ENCODE measurements around the gene CLDN24. TPM values are rescaled to one million over a fixed set of nuclear protein-coding genes. Genes with fewer than 3 reads are reported as not detected.

Gene CLDN24
- not detected for total RNA-seq

DNA sequence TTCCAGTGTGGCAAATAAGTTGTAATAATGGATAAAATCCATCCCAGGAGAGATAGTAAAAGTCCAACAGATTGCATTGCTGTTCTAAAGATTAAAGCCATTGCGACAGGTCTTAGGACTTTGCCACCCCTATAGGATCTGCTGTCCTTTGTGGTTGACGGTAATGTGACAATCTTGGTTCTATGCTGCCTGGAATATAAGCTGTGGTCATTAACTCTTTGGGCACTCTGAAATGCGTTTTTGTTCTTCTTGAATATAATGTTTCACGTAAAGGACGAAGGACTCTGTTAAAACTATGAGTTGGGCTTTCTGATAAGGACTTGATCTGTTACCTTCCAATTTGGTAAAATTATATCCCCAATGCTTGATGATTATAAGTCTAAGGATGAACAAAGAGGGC lies at the start of gene CLDN24:
Gene CLDN24 (minus strand): TSS at position 101 of the 400 bp plus-strand sequence. CDS start 0 bp downstream, at position 101.
- no peak within 1 kb of the TSS for H3K4me3 Mint-ChIP-seq
- peaks cover 20% of the 10 kb centered on the region for H3K4me1 Mint-ChIP-seq (ENCODE audit: low read depth)
- no peaks in the 10 kb centered on the region for H3K36me3 Mint-ChIP-seq (ENCODE audit: insufficient read depth)
- no peaks in the 10 kb centered on the region for H3K27me3 Mint-ChIP-seq (ENCODE audit: low read depth)
- no peak for DNase-seq
- no peaks in the 10 kb centered on the region for H3K9me3 Mint-ChIP-seq
- ATAC-seq, result no peak

DNA sequence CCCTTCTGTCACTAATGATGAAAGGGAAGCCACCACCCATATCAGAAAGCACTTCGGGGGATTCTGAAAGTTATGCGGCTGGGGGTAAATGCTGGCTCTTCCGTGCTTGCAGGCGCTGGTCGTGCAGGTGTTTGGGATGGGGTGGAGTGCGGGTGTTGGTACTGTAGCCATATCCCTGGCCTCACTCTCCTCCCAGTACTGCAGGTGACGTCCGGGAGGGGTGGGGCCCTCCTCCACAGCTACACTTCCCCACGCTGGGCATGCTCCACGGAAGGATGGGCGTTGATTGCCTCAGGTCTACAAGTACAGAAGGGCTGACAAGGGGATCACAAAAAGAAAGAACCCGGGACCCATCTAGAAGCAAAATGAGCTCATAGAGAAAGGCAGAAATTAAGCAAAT lies 48.6 kb upstream of the CLDN24 start:
- Mint-ChIP-seq H3K4me3 (no peak overlapping the region), H3K36me3 (ENCODE audit: insufficient read depth) (no peaks in the 10 kb centered on the region)
- ATAC-seq, result no peak

DNA sequence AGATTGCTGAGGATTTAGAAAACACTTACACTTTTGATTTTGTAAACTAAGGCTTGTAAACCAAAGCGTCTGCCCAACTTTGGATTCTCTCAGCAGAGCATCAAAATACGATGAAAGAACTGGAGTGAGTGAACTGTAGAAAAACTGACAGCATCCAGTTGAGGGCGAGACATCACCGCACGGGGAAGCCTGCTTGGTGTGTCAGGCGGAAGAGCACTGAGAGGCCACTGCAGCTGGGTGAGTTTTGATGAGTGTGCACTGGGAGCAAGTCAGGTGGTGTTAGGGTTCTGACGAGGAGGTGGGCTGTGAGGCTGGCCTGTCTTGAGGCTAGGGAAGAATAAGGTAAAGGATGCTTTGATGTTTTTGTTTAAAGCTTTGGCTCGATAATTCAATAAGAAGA lies 46.8 kb upstream of the CLDN24 start:
- Mint-ChIP-seq H3K4me3 (no peak overlapping the region), H3K36me3 (ENCODE audit: insufficient read depth) (no peaks in the 10 kb centered on the region), H3K27me3 (ENCODE audit: low read depth) (no peaks in the 10 kb centered on the region)

More for the DNA sequence above, 48.6 kb upstream of the CLDN24 start:
- H3K27me3 Mint-ChIP-seq (ENCODE audit: low read depth), result peaks cover 2% of the 10 kb centered on the region
- no peaks in the 10 kb centered on the region for H3K4me1 Mint-ChIP-seq (ENCODE audit: low read depth)
- peaks cover 12% of the 10 kb centered on the region for H3K9me3 Mint-ChIP-seq
- DNase-seq, result no peak

DNA sequence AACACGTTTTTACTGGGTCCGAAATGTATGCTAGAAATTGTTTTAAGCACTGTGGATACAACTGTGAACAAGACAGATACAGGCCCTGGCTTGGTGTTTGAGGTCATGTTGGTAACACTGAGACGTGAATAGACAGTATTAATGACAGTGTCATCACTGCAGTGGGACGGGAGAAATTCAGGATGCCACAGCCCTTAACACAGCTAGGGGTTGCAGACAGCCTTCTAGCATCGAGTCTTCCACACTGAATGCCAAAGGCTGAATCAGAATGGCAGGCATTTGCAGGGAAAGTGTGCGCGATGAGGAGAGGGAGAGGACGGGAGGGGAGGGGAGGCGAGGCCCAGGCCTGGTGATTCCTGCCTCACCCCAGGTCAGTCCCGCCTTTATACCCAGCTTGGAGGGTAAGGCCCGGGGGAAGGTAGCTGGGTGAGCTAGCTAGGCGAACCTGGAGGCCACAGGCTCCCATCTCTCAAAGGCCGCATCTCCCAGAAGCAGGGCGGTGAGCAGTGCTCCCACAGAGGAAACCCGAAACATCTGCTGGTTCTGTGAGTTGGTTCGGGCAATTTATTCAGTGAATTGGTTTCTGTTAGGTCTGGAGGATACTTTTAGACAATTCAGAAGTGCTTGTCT lies 44.1 kb upstream of the CLDN24 start:
- no peaks in the 10 kb centered on the region for H3K9me3 Mint-ChIP-seq
- no peaks in the 10 kb centered on the region for H3K4me1 Mint-ChIP-seq (ENCODE audit: low read depth)
- no peak overlapping the region for H3K4me3 Mint-ChIP-seq
- no peaks in the 10 kb centered on the region for H3K27me3 Mint-ChIP-seq (ENCODE audit: low read depth)
- DNase-seq (no peak), ATAC-seq (no peak)
- H3K36me3 Mint-ChIP-seq (ENCODE audit: insufficient read depth), result no peaks in the 10 kb centered on the region

More for the DNA sequence above, 46.8 kb upstream of the CLDN24 start:
- no peak for ATAC-seq
- DNase-seq, result no peak
- H3K4me1 Mint-ChIP-seq (ENCODE audit: low read depth), result no peaks in the 10 kb centered on the region
- H3K9me3 Mint-ChIP-seq, result peaks cover 12% of the 10 kb centered on the region

DNA sequence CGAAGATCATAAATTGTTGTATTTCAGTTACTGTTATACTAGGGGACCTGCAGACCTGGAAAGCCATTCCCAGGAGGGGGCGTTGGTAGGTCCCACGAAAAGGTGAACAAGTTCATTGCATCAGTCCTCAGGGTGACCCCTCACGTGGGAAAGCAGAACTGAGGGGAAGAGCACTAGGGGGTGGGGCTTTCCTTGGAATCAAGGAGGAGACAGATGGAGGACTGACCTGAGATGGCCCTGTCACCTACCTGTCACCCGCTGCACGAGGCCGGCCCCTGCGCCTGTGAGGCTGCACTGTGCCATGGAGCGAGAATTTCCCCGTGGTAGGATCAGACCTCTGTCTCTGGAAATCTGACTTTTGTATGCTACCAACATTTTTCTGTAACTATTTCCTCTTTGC lies 41.8 kb upstream of the CLDN24 start:
- ATAC-seq (no peak), DNase-seq (no peak)
- Mint-ChIP-seq H3K4me3 (no peak overlapping the region), H3K9me3 (no peaks in the 10 kb centered on the region), H3K27me3 (ENCODE audit: low read depth) (no peaks in the 10 kb centered on the region), H3K4me1 (ENCODE audit: low read depth) (no peaks in the 10 kb centered on the region), H3K36me3 (ENCODE audit: insufficient read depth) (no peaks in the 10 kb centered on the region)

DNA sequence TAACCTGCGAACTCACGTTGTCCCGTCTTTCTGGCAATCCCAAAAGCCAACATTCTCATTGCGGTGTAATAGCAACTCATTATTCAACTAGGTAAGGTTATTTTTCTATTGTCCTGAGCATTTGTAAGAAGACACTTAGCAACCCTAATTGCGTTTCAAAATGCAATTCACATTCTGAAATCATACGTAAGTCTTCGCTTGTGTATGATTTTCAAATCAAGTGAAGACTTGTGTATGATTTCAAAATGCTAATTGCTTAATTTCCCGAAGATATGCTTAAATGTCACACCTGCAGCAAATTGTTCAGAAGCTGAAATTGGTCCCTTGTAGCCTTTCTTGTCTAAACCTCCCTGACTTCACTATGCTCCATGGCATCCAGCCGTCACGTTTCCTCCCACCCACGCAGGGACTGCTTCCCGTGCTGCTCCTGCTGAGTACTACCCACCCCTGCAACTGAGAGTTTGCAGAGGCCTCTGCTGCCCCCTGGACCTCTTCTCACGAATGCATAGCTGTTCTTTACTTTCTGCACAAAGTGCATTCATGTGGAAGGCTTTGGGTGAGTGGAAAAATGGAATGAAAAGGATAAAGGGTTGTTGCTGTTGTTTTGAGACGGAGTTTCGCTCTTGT lies 40.8 kb upstream of the CLDN24 start:
- H3K27me3 Mint-ChIP-seq (ENCODE audit: low read depth), result no peaks in the 10 kb centered on the region
- no peaks in the 10 kb centered on the region for H3K9me3 Mint-ChIP-seq
- DNase-seq (no peak), ATAC-seq (no peak)
- H3K4me1 Mint-ChIP-seq (ENCODE audit: low read depth), result no peaks in the 10 kb centered on the region
- H3K4me3 Mint-ChIP-seq, result no peak overlapping the region
- H3K36me3 Mint-ChIP-seq (ENCODE audit: insufficient read depth), result no peaks in the 10 kb centered on the region

DNA sequence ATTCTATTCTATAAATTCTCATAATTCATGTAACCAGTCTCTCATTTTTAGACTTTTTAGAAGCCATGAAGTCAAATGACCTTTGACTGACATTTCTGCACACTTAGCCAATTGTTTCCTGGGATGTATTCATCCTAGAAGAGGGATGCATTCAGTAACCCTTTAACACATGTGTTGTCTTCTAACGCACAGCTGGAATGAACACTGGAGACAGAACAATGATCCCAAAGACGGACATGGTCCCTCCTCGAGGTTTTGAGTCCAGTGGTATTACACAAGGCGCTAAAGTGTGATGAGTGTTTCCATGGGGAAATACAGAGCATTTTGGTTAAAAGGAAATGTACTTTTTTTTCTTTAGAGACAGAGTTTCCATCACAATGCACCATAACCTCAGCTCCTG lies 39.8 kb upstream of the CLDN24 start:
- ATAC-seq, result no peak

DNA sequence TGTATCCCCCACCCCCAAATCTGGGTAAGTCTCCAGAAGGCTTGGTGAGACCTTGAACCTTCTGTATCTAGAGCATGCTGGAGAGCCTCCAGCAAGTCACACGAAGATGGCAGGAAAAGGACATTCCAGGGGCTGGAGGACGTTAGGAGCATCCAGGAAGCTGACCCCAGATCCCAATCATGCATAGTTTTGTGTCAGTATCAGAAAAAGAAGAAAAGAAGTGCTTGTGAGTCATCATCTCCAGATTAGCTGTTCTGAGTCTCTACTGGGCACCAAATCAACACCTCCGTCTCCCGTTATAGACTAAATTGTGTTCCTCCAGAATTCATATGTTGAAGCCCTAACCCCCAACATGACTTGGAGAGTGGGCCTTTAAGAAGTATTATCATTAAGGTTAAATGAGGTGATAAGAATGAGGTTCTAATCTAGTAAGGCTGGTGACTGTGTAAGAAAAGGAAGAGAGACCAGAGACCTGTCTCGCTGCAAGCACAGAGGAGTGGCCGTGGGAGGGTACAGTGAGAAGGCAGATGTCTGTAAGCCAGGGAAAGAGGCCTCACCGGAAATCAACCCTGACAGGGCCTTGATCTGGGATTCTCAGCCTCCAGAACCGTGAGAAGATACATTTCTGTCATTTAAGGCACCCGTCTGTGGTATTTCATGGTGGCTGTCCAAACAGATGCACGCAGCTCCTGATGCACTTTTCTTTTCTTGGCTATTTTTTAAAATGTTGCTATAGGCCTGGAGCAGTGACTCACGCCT lies 38.1 kb upstream of the CLDN24 start:
- Mint-ChIP-seq H3K36me3 (ENCODE audit: insufficient read depth) (no peaks in the 10 kb centered on the region), H3K27me3 (ENCODE audit: low read depth) (peaks cover 3% of the 10 kb centered on the region), H3K9me3 (no peaks in the 10 kb centered on the region), H3K4me1 (ENCODE audit: low read depth) (no peaks in the 10 kb centered on the region), H3K4me3 (no peak overlapping the region)
- no peak for DNase-seq
- ATAC-seq, result no peak

More for the DNA sequence above, 39.8 kb upstream of the CLDN24 start:
- Mint-ChIP-seq H3K4me3 (no peak overlapping the region), H3K36me3 (ENCODE audit: insufficient read depth) (no peaks in the 10 kb centered on the region), H3K27me3 (ENCODE audit: low read depth) (peaks cover 3% of the 10 kb centered on the region), H3K9me3 (no peaks in the 10 kb centered on the region), H3K4me1 (ENCODE audit: low read depth) (no peaks in the 10 kb centered on the region)
- no peak for DNase-seq

DNA sequence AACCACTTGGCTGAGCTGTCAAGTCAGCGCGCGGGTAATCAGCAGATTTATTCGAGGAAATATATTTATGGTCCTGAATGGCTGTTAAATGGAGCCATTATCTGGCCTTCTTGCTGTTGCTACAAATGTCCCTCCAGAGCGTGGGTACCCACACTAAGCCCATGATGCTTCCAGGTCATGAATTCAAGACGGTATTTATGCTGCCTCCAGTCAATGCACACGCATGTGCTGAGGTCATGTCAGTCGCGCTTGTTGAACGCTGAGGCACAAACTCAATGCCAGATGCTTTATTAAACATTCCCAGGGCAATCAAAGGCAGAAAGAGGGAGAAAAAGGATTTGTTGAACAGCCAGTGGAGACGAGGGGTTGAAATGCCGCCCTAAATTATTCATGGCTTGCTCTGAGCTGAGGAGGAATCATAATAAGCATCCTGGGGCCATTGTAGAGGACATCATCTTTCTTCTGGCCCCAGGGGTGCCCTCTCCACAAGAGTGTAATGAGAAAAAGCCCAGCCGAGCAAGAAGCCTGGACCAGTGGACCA lies 36.1 kb upstream of the CLDN24 start:
- Mint-ChIP-seq H3K9me3 (no peaks in the 10 kb centered on the region), H3K4me3 (no peak overlapping the region)
- ATAC-seq, result no peak

DNA sequence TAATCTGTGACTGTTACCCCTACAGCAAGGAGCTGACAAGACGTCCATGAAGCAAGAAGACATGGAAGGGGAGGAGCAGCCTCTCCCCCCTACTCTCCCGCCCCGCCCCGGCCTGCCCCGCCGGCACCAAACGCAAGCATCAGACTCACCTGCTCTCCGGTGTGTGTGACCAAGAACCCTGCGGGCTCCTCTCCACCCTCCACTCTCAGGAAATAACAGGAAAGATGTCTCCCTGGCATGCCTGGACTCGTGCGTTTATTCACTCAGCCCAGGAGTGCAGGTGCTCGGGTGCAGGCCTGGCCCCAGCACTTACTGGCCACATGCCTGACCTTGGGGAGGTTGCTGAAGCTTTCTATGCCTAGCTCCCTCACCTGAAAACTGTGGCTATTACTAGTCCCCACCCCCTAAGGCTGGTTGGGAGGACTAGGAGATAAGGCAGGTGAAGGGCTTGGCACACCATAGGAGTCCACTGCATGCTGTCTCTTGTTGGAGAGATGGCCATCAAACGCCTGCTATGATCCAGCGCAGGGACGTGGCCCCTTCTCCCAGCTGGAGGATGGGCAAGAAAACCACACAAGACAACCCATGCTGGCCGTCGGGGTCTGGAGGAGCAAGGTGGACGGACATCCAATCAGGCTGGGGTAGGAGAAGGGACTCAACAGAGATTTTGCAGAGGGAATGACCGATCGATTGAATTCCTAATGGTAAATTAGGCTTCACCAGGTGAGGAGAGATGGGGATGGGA lies 34.9 kb upstream of the CLDN24 start:
- no peak for ATAC-seq
- no peaks in the 10 kb centered on the region for H3K4me1 Mint-ChIP-seq (ENCODE audit: low read depth)
- no peaks in the 10 kb centered on the region for H3K36me3 Mint-ChIP-seq (ENCODE audit: insufficient read depth)
- no peaks in the 10 kb centered on the region for H3K9me3 Mint-ChIP-seq
- H3K27me3 Mint-ChIP-seq (ENCODE audit: low read depth), result peaks cover 3% of the 10 kb centered on the region
- DNase-seq, result no peak
- no peak overlapping the region for H3K4me3 Mint-ChIP-seq

More for the DNA sequence above, 36.1 kb upstream of the CLDN24 start:
- Mint-ChIP-seq H3K27me3 (ENCODE audit: low read depth) (peaks cover 3% of the 10 kb centered on the region), H3K36me3 (ENCODE audit: insufficient read depth) (no peaks in the 10 kb centered on the region), H3K4me1 (ENCODE audit: low read depth) (no peaks in the 10 kb centered on the region)
- DNase-seq, result no peak

DNA sequence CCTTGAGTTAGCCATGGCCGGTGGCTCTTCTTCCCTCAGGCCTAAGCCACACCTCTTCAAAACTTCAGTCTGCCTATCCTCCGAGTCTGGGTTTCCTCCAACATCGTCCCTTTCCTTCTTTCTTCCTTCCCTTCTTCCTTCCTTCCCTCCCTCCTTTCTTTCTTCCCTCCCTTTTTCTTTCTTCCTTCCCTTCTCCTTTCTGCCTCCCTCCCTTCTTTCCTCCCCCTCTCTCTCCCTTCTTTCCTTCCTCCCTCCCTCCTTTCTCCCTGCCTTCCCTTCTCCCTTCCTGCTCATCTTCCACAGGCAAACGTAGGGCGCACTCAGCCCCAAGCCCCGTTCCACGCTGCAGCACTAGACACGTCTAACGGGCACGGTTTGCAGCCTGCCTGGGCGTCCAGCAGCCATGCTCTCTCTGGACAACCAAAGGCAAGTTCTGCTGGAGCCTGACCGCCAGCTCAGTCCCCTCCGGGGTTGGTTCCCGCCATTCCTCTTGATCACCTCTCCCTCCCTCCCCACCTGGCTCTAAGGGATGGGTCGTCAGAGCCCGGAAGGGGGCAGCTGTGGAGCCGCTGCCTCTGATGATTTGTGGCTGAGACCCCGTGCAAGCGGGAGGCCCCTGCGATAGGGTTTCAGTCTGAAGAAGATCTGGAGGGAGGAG lies 34.1 kb upstream of the CLDN24 start:
- Mint-ChIP-seq H3K4me3 (no peak overlapping the region), H3K36me3 (ENCODE audit: insufficient read depth) (no peaks in the 10 kb centered on the region), H3K9me3 (no peaks in the 10 kb centered on the region), H3K4me1 (ENCODE audit: low read depth) (no peaks in the 10 kb centered on the region), H3K27me3 (ENCODE audit: low read depth) (peaks cover 6% of the 10 kb centered on the region)
- ATAC-seq (no peak), DNase-seq (no peak)

DNA sequence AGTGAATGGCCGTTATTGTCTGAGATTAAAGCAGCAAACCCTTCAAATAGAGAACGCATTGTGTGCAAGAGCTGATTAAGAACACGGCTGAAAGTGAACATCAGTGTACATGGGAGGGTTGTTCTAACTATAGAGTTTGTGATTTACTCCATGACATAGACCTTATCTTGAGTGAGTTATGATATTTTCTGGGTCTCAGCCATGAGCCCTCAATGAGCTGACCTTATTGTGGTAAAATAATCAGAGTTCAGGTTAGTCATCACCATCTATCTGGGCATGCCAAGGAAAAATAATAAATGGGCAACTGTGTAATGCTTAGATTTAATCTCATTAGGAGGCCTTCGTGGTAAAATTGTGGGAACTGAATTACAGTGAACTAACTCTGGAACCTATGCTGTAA lies 33.2 kb upstream of the CLDN24 start:
- Mint-ChIP-seq H3K4me3 (no peak overlapping the region), H3K9me3 (no peaks in the 10 kb centered on the region), H3K4me1 (ENCODE audit: low read depth) (peaks cover 1% of the 10 kb centered on the region), H3K27me3 (ENCODE audit: low read depth) (peaks cover 12% of the 10 kb centered on the region), H3K36me3 (ENCODE audit: insufficient read depth) (no peaks in the 10 kb centered on the region)
- DNase-seq (no peak), ATAC-seq (no peak)

DNA sequence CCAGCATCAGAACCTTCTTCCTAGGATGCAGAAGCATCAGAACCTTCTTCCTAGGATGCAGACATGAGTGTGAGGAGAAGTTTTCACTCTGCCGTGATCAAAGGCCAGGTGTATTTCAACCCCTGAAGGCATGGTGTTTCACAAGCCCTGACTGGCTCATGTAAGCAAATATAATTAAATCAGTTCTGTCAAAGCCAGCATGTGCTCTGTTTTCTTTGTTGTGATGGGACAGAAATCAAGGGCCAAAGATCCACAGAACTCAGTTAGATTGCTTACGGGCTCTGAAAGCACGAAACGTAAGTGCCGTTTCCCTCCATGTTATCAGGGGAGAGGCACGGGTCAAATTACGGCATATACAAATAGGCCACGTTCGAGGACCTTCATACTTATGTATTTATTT lies 32.0 kb upstream of the CLDN24 start:
- Mint-ChIP-seq H3K9me3 (no peaks in the 10 kb centered on the region), H3K27me3 (ENCODE audit: low read depth) (peaks cover 15% of the 10 kb centered on the region), H3K36me3 (ENCODE audit: insufficient read depth) (no peaks in the 10 kb centered on the region), H3K4me1 (ENCODE audit: low read depth) (peaks cover 8% of the 10 kb centered on the region), H3K4me3 (no peak overlapping the region)
- DNase-seq (no peak), ATAC-seq (no peak)

DNA sequence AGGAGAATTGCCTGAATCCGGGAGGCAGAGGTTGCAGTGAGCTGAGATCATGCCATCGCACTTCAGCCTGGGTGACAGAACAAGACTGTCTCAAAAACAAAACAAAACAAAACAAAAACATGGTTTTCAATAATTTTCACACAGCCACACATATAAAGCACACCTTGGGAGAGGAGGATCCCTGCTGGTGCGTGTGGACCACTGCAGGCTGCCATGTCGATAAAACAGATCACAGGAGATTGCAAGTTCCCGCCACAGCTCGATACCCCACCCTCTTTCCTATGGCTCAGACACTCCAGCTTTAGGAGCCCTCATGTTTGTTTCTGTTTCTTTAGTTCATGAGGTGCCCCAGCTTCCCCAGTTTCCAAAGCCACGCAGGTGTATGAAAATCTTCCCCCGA lies 31.3 kb upstream of the CLDN24 start:
- no peaks in the 10 kb centered on the region for H3K9me3 Mint-ChIP-seq
- no peak overlapping the region for H3K4me3 Mint-ChIP-seq
- ATAC-seq, result no peak
- H3K4me1 Mint-ChIP-seq (ENCODE audit: low read depth), result peaks cover 11% of the 10 kb centered on the region
- peaks cover 17% of the 10 kb centered on the region for H3K27me3 Mint-ChIP-seq (ENCODE audit: low read depth)
- DNase-seq, result no peak
- no peaks in the 10 kb centered on the region for H3K36me3 Mint-ChIP-seq (ENCODE audit: insufficient read depth)

Measured in activated T-cell treated with anti-CD3 and anti-CD28 coated beads, Interleukin-2, amount 50 U/mL, for 4 hours (primary cell).